Gastrocnemius medialis (tissue), 4 donors: ENCODE data around the gene CHST15.

Source experiments
- CTCF ChIP-seq, 5 experiments: fragments of 450-650 bp in 3 of 5; fragments of 200-600 bp in 2 of 5; sonication (generic) in 2 of 5; IDR thresholded peaks in 4 of 5; conservative IDR thresholded peaks in 1 of 5; 1 replicate in 4 of 5; 2 replicates in 1 of 5; pipeline ENCODE4 v1.5.1; 2016 to 2019; ENCODE audit warnings: antibody characterized with exemption in 5 of 5, mild to moderate bottlenecking in 3 of 5, moderate library complexity in 3 of 5
- POLR2A ChIP-seq, 2 donors: fragments of 450-650 bp; IDR thresholded peaks; one replicate each; pipeline ENCODE4 v1.6.1; 2017; ENCODE audit warnings: antibody characterized with exemption in 2 of 2, mild to moderate bottlenecking in 2 of 2, moderate library complexity in 2 of 2

- TF ChIP-seq POLR2A (IDR thresholded peaks at IDR 0.05) = no peak
- TF ChIP-seq CTCF (IDR thresholded peaks at IDR 0.05 in 4 of 5, conservative IDR thresholded peaks at IDR 0.05 in 1 of 5) = no peak
Observed at GRCh38 chr10:124122211-124122610, 28.8 kb upstream of the CHST15 start.
